Activated CD8-positive, alpha-beta memory T cell treated with anti-CD3 and anti-CD28 coated beads, Interleukin-2, amount 50 U/mL, for 1 hour (primary cell): ENCODE results near the gene SELENOS.
A peak's percentile ranks its signal among the peaks of the same experiment; 100 is the strongest.
"Not testable (repeated sequence)": the region's sequence is repeated elsewhere in the genome, so short reads cannot be mapped to it uniquely, and the experiment has no call there.

ENCODE experiments used
- DNase-seq: peaks from one replicate; pipeline ENCODE4 v3.0.0-alpha.2; 2020; ENCODE audit errors: extremely low read depth

The SELENOS gene

DNA sequence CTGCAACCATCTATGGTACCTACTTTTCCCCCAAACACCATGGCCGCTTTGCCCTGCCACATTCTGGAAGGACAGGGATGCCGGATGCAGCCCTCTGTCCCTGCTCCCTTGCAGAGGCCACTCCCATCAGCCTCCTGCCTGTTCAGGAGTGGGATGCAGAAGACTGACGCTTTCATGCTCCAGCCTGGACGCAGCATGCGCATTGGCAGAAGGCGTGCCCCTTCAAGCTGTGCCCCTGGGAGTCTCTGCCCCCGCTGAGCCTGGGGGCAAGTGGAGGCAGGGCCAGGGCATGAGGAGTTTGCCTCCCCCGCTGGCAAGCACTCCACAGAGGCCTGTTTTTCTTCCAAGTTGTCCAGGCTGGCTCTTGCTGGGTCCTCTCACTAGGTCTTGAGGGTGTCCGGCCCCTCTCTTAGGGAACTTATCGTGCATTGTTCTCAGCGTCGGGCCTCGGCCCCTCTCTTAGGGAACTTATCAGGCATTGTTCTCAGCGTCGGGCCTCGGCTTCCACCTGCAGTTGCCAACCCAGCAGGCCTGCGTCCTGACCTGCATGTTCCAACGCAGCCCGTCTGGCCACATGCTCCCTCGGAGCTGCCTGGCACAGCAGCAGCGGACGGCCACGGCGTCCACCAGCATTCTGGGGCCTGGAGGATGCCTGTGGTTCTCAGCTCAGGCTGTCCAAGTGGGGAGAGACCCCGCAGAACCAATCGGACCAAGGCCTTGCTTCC, 32.3 kb upstream of the SELENOS start:
- no peak for DNase-seq

DNA sequence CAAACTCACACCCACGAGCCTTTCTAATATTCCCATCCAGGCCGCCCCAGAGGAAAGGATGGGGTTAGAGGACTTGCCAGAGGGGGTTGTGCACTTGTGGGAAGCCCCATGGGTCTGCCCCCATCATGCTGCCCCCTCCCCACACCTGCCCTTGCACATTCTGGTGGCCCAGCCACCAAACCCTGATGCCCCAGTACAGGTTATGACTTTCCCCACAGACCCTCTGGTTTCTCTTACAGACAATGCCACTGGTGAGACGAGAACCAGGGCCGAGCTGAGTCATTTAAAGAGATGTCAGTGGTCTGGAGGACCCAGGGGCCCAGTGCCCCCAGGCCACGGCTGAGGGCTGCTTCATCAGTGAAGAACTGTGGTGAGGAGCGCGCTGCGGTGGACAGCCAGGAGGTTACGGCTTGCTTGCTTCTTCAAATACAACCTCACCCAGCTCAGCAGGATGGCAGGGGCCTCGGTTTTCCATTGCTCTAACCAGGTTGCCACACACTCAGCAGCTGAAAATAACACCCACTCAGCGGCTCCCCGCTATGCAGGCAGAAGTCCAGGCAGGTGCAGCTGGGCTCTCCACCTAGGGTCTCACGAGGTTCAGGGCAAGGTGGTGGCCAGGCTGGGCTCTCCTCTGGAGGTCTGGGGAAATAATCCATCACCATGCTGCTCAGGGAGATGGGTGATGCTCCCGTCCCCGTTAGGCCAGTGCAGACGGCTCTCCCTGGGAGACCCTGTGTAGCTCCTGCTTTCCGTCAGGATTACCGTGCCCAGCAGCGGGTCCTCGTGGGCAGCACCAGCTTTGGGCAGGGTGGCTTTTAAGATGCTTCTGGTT, 31.5 kb upstream of the SELENOS start:
- no peak for DNase-seq

DNA sequence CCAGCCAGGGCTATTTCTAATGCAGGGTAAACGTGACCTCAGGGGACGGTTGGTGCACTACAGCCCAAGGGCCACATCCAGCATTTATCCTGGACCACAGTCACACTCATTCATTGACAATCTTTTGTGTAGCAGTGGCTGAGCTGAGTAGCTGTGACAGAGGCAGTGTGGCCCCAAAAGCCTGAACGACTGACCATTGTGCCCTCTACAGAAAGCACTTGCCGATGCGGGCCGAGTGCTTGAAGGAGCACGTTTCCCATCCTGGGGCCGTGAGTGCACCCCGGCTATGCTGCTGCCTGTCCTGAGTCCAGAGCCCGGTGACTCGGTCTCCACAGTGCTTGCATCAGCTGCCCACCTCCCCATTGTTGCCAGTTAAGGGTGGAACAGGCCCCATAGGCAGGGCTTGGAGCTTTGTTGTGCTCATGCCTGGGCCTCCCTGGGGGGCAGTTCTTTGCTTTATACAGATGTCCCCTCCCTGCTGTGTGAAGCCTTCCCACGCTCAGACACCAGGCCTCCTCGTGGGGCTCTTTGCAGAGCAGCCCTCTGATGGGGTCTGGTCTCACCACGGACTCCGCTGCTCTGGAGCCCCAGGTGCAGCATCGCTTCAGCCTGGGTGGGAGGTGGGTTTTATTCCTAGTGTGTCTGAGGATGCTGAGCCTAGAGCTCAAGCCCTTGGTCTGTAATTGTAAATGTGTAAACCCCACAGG, 30.8 kb upstream of the SELENOS start:
- DNase-seq = no peak

DNA sequence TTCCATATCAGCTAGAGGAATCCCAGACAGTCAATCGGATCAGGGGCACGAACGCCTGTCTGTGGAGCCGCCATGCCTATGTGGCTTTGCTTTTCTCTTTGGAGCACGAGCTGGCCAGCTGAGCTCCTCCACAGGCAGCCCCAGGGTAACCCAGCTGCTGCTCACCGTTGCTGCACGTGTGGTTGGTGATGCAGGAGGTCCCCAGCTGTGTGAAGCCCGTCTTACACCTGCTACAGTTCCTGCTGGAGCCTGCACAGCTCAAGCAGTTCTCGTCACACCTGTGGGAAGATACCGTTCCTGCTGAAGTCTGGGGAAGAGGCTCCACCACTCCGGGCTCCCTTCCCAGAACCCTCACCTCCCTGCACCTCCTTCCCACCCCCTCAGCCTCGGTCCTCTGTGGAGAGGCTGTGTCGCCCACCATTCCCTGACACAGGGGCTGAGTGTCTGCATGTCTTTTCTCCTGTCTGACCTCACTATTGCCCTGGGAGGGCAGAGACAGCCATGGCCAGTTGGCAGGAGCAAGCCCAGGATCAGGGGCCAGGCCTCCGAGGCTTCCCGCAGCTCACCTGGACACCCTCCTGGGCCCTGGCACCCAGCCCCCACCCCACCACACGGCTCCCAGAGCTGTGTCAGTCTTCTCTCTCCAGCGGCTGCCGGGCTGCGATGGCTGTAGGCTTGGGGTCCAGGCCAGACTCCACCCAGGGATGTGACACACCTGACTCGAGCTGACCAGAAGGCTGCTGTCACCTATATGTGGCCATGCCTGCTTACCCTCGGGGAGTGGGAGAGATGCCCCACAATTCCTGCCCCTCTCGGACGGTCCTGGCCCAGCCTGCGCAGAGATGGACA, 30.0 kb upstream of the SELENOS start:
- DNase-seq = no peak

DNA sequence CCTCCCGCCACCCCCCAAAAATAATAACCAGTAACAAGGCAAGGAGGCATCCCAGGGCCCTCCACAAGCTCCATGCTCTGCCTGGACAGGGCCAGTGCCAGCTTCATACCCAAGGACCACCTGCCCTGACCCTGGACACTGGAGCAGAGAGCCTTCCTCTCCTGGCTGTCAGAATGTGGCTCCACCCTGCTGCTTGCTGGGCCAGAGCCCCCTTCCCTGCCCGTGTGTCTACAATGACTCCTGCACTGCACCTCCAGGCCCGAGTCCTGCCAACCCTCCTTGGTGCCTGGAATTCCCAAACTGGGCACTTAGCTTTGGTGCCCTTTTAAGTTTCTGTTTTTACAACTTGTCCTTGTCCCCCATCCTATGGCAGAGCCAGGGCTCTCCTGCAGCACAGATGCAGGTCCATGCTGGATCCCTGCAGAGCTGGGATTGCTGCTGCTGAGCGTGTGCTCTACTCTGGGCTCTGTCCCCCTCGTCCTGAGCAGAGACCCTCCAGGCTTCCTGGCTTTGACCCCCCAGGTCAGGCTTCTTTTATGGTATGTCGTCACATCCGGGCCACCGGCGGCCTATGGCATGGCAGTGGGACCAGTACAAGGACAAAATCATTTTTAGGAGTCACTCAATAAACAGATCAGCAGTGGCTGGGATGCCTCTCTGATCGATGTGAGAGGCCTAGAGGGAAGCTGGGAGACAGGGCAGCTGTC, 29.2 kb upstream of the SELENOS start:
- DNase-seq = no peak

DNA sequence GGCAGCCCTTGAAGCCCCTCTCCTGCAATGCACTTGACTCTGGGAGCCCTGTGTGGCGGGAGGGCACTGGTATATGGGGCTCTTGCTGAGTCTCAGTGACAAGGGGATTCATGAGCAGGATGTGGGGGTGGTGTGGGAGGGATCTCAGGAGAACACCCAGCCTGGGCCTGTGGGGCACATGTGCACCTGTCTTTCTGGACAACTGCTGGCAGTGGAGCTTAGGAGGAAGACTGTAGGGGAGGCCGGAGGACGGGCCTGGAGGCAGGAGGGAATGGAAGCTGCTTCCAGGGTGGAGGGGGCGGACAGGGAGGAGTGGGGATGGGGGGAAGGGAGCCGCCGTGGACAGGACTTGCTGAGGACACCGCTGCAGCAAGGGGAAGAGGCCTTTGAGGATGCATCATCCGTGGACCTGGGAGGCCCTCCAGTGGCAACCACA, 28.6 kb upstream of the SELENOS start:
- no peak for DNase-seq

DNA sequence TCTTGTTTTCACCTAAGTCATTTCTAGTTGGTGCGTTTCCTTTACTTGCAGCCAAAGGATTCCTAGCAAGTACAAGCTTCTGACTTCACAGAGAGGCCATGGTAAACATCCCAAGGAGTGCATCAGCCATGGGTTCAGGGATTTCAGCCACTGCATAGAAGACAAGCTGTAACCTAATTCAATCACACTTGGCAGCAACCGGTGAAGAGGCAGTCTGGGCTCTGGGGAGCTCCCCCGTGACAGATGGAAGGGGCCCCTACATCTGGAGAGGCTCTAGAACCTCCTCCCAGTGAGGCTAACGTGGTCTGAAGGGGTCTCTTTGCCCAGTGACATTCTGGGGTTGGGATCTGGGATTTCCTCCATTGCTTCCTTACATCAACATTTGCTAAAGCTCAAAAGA, 26.1 kb upstream of the SELENOS start:
- DNase-seq = no peak

DNA sequence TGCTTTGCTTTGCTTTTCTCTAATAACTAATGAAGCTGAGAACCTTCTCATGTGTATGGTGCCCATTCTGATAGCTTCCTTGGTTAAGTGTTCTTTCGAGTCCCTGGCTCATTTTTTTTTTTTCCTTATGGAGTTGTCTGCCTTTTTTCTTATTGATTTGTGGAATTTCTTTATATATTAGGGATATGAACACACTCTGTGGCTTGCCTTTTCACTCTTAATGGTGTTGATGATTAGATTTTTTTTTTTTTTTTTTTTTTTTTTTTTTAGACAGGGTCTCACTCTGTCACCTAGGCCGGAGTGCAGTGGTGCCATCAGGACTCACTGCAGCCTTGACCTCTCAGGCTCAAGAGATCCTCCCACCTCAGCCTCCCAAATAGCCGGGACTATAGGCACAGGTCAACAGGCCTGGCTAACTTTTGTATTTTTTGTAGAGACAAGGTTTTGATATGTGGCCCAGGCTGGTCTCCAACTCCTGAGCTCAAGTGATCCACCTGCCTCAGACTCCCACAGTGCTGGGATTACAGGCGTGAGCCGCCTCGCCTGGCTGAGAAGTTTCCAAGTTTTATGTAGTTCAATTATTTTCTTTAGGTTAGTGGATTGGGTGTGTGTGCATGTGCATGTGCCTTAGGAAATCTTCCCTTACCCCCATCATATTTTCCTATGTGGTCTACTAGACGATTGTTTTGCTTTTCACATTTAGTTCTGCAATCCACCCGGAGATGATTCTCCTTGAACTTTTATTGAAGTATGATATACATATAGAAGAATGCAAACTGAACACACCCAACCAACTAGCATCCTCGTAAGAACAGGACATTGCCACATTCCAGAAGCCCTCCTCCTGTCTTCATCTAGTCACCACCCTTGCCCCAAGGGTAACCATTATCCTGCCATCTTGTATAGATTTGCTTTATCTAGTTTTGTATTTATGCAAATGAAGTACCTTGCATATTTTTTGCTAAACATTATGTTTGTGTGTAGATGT, 19.4 kb upstream of the SELENOS start:
- no peak for DNase-seq

DNA sequence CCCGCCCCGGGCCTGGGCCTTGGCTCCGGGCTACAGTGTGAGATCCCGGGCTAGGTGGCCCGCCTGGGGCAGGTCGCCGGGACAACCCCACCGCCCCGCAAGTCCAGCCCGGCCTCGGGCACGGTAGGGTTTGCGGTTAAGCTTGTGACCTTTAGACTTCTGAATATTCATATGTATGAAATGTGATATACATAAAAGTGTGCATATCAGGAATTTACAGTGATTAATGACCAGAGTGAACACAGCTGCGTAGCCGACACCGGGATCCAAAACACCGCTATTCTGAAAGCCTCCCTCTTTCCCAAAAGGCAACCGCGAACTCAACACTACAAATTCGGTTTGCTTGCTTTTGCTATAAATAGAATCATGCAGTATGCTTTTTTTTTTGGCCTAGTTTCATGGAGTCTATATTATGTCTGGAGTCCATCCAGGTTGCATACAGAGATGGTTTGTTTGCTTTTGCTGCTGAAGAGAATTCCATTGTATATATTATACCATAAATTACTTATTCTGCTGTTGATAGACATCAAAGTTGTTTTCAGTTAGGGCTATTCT, 18.4 kb upstream of the SELENOS start:
- no peak for DNase-seq

DNA sequence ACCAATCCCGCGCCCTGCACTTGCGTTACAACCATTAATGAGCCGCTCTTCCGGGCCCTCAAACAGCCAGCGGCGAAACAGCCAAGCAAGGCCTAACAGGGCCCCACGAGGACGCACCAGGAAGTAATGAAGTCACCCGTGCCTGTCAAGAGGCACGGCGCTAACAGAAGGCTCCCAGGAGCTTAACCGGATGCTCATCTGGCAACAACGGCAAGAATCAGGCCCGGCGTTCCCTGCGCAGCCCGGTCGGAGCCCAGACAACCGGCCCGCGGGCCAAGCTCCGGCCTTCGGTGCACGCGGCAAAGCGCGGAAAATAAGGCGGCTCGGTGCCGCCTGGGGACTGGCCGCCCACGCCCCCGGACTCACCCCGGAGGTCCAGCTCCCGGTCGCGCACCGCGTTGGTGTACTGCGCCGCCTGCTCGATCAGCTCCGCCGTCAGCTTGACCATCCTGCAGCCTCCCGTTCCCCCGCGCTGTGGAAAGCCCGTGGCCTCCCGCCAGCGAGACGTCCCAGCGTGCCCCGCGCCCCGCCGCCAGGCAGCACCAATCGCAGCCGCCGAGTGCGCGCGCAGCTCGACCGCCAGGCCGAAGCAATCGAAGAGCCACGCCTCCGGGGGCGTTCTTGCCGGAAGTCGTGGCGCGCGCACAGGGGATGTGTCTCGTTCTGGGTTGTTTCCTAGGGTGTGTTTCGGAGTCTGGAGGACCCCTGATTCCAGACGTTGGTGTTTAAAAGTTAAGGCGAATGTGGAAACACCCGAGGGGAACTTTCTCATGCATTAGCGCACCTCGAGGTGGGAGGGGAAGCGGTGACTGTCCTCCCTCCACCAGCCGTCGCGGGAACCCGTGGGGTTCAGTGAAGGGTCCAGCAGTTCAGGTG, 17.7 kb upstream of the SELENOS start, which contains the start of gene SNRPA1:
TSS of gene SNRPA1 (minus strand) at position 518 of the 876 bp plus-strand sequence. CDS start at position 448, 70 bp downstream.
- peak; percentile 90 for DNase-seq

DNA sequence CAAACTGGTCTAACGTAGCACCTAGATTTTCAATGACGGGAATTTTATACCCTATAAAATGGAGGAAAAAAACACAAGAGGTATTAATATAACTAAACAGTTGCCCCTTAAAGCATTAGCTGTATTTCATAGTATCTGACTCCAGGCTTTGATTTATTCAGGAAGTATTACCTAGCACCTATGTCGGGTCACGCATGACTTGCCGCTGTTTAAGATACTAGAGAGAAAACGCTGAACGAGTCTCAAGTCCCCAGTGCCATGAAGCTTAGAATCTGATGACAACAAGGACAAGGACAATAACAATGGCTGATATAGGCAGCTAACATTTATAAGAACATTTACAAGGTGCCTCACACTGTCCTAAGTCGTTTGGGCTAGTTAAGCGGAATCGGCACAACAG, 15.8 kb upstream of the SELENOS start:
- no peak for DNase-seq

DNA sequence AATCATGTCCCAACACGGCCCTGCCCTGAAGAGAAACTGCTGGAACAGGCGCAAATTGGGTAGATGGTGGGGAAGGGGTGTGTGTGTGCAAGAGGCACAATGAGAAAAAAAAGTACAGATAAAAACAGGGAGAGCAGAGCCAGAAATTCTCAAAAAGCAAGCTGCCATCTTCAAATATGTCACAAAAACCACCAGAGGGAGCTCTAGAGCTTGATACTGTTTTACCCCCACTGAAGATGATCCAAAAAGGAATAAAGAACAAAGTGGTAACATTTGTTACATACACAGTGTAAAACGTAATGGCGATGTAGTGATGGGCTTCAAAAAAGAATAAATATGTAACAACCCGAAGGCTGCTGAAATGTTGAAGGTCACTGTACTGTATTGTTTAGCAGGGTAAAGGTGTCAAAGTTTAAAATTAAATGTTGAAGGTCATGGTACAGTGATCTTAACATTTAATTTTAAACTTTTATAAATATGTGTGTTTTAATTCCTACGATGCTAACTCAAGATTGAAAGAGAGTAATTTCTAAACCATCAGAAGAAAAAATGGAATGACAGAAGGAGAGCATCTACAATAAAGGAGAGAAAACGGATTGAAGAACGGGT, 11.7 kb upstream of the SELENOS start:
- DNase-seq = no peak

DNA sequence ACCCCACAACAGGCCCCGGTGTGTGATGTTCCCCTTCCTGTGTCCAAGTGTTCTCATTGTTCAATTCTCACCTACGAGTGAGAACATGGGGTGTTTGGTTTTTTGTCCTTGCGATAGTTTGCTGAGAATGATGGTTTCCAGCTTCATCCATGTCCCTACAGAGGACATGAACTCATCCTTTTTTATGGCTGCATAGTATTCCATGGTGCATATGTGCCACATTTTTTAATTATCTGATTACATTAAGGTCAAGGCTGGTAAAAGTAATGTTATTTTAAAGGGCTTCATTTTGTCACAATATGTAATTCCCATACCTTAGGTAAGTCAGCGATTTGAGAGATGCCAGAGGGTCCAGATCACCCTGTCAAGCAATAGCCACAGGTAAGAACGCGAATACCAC, 10.1 kb upstream of the SELENOS start:
- not testable (repeated sequence) for DNase-seq

DNA sequence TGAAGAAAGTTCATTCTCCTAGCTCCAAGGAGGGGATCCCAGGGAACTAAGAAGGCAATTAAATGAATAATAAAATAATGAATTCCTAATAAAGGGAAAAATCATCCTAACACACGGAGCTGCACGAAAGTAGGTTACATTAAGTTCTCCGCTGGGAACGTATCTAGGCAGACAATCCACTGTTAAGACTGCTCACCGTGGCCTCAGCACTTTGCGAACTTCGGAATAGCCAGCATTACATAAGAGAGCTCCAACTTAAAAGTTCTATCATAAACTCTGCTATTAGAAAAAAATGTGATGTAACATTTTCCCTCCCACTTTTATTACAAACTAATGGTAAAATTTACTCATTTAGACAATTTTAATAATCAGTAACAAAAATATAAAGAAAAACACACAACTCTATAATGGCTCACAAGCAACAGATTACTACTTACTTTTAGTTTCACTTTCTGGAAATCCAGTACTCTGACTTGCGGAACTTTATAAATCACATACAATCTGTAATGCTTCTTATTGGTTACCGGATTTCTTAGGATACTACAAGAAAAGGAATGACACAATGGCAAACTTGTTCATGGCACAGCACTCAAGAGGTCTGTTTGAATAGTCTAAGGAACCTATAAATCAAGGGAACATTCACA, 9.3 kb upstream of the SELENOS start:
- DNase-seq = no peak

DNA sequence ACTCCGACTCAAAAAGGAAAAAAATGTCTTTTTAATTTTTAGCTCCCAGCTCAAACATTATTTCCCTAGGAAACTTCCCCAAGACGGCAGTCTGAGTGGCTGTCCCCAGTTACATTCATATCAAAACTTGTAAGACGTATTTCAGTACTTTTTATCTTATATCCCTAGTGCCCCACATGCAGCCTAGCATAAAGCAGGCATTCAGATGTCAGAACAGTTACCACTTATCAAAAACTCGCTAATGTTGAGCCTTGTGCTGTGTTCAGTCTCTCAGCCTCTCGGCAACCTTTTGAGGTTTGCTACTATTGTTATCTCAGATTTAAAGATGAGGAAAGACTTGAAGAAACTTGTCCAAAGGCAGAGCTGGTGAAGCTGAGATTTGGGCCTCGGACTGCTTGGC, 6.6 kb upstream of the SELENOS start:
- no peak for DNase-seq

DNA sequence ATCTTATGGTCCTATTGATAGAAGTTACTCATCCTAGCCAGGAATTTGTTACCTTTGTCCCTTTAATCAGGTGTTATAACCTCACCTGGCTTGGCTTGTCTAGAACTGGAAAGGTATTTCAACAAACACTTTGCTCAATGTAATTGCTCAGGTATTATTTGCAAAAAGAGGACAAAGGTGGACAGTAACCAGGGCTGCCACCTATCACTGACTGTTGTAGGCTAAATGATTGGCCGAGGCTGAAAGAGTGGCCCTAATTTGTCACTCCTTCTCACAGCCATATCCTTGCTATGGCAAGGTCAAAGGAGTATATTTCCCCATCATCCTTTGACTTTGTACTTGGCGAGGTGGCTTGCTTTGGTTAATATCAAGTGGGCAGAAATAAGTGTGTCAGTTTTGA, 2.7 kb upstream of the SELENOS start:
- no peak for DNase-seq

DNA sequence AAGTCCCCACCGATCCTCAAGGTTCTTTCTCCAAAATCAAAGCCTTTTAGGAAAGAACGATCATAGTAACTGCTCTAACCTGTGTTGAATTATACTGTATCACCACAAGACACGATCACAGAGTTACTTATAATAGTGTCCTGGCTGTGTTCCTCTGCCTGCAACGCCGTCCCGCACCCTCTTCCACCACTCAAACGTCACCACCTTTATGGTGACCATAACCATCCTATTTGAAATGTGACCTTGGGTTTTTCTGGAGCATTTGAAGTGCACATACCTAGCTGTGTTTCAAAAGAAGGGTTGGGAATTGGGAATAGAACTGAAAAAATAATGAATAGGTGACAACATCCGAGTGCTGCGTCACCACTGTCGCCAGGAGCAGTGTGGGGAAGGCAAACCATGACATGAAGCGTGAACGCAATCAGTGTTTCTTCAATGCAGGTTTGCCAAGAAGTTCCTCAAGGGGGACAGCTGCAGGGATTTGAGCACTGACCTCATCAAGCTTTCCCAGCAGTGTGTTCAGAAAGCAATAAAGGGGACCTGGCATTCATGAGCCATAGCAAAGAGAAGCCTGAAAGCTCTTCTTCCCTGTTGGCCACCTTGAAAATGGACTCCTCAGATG, 769 bp upstream of the SELENOS start:
- DNase-seq = no peak
